Prostate gland (tissue), 2 donors: ENCODE results near the gene STARD8. TPM values are rescaled to one million over a fixed set of nuclear protein-coding genes. Genes with fewer than 3 reads are reported as not detected.

ENCODE experiments used
- DNase-seq: peaks from one replicate; pipeline ENCODE4 v3.0.0-alpha.2; 2019; ENCODE audit warnings: low spot score
- H3K27ac ChIP-seq, 2 donors: fragments of 200-600 bp; sonication (generic); 2 replicates each; pipeline ENCODE4 v1.5.1; 2017 to 2019
- H3K27me3 ChIP-seq: fragments of 200-600 bp; sonication (generic); replicated peaks from 2 replicates; pipeline ENCODE4 v1.5.1; 2019; ENCODE audit not compliant: insufficient read depth
- H3K36me3 ChIP-seq, 2 donors: fragments of 200-600 bp; sonication (generic); 1 replicate in 1 of 2; 2 replicates in 1 of 2; pipeline versions ENCODE4 v1.5.1 to v1.8.1; 2017 to 2019
- H3K4me1 ChIP-seq: fragments of 200-600 bp; sonication (generic); replicated peaks from 2 replicates; pipeline ENCODE4 v1.5.1; 2019
- H3K4me3 ChIP-seq, 2 donors: fragments of 200-600 bp; sonication (generic); 2 replicates each; pipeline ENCODE4 v1.5.1; 2017 to 2019
- H3K9me3 ChIP-seq: fragments of 200-600 bp; sonication (generic); 2 replicates; pipeline ENCODE4 v1.5.1; 2017
- POLR2A ChIP-seq: fragments of 450-650 bp; IDR thresholded peaks from one replicate; pipeline ENCODE4 v1.6.1; 2016; ENCODE audit warnings: antibody characterized with exemption, mild to moderate bottlenecking
- POLR2AphosphoS5 ChIP-seq: sonication (generic); formaldehyde crosslinking; IDR thresholded peaks from one replicate; pipeline ENCODE4 v1.6.1; 2017; ENCODE audit warnings: antibody characterized with exemption
- WGBS: methylation state at CpG from one replicate; pipeline ENCODE4 v1.1.5; 2018; 5-methylcytosine and 5-hydroxymethylcytosine counted together
- intact Hi-C: fragments of 100-400 bp; cut with DNase I; formaldehyde crosslinking; loops from one replicate; pipeline ENCODE4 v1.14.2; 2022
- total RNA-seq, 2 donors: library from RNA; depleted of rRNA; stranded (reverse); fragments of >200 nt; gene quantifications; one replicate each; pipeline ENCODE4 v1.1.0, GENCODE V29; 2016
- TF ChIP-seq, protein P1 (sequence below), 4 experiments: fragments of 200-600 bp in 2 of 4; fragments of 450-650 bp in 2 of 4; sonication (generic) in 2 of 4; IDR thresholded peaks; 1 replicate in 3 of 4; 2 replicates in 1 of 4; pipeline ENCODE4 v1.5.1; 2016 to 2019; ENCODE audit warnings: antibody characterized with exemption in 4 of 4, mild to moderate bottlenecking in 2 of 4, moderate library complexity in 2 of 4

STARD8 gene
- total RNA-seq, 2 donors from 2014 or later: 5.6 to 14.3 TPM

DNA sequence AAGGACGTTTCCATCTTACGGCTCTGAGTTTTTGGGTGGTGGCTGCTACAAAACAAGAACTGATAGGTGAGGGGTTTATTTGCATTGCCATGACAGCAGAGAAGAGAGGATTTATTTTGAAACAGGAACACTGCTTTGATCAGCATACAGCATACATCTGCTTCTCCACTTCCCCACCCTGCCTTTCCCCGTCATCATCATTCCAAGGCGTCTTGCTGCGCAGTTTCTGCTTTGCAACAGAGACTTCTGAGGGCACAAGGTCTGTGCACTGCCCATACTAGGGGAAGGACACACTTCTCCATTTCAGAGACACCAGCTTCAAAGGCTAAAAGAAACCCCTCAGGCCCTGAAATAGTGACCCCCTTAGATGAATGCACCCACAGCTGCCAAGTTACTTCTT is 19.1 kb downstream of the STARD8 start:
- 85% methylated on average over 5 of the region's 5 CpGs for WGBS
- no peaks in the 10 kb centered on the region for H3K36me3 ChIP-seq
- no peaks in the 10 kb centered on the region for H3K27me3 ChIP-seq
- TF ChIP-seq POLR2A (no peak), POLR2AphosphoS5 (no peak)
- TF ChIP-seq, protein P1, sequence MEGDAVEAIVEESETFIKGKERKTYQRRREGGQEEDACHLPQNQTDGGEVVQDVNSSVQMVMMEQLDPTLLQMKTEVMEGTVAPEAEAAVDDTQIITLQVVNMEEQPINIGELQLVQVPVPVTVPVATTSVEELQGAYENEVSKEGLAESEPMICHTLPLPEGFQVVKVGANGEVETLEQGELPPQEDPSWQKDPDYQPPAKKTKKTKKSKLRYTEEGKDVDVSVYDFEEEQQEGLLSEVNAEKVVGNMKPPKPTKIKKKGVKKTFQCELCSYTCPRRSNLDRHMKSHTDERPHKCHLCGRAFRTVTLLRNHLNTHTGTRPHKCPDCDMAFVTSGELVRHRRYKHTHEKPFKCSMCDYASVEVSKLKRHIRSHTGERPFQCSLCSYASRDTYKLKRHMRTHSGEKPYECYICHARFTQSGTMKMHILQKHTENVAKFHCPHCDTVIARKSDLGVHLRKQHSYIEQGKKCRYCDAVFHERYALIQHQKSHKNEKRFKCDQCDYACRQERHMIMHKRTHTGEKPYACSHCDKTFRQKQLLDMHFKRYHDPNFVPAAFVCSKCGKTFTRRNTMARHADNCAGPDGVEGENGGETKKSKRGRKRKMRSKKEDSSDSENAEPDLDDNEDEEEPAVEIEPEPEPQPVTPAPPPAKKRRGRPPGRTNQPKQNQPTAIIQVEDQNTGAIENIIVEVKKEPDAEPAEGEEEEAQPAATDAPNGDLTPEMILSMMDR (IDR thresholded peaks at IDR 0.05): no peak
- intact Hi-C loops: no loop called here
- no peaks in the 10 kb centered on the region for H3K9me3 ChIP-seq
- no peak for DNase-seq
- no peak overlapping the region for H3K27ac ChIP-seq
- H3K4me3 ChIP-seq: no peak overlapping the region
- no peaks in the 10 kb centered on the region for H3K4me1 ChIP-seq

GRCh38 chrX:68669094-68669860 is 21.8 kb downstream of the STARD8 start:
- intact Hi-C loops: no loop called here
- Histone ChIP-seq H3K36me3 (no peaks in the 10 kb centered on the region), H3K9me3 (no peaks in the 10 kb centered on the region), H3K4me3 (no peak overlapping the region), H3K27ac (no peak overlapping the region), H3K4me1 (no peaks in the 10 kb centered on the region), H3K27me3 (no peaks in the 10 kb centered on the region)
- no peak for DNase-seq
- TF ChIP-seq POLR2A (no peak), POLR2AphosphoS5 (no peak)
- TF ChIP-seq, protein P1 (IDR thresholded peaks at IDR 0.05): no peak
- 69% methylated on average over 9 of the region's 10 CpGs for WGBS

DNA sequence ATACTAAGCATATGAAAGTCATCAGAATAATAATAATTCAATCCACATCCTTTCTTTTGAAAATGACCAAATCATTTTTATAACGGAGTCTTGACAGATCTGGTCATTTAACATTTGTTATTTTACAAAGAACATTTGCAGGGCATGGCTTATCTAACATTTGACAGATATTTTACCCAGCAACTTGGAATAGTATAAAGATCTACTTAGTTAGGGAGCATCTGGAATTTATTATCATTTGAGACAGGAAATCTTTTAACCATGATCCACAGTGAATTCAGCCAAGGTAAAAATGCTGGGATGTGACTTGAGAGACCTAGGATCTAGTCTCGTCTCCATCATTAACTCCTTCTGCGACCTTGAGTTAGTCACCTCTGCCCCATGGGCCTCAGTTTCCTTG is 22.4 kb downstream of the STARD8 start:
- H3K27me3 ChIP-seq: no peaks in the 10 kb centered on the region
- no peak overlapping the region for H3K27ac ChIP-seq
- no peaks in the 10 kb centered on the region for H3K9me3 ChIP-seq
- no peak for DNase-seq
- H3K4me1 ChIP-seq: no peaks in the 10 kb centered on the region
- no peaks in the 10 kb centered on the region for H3K36me3 ChIP-seq
- WGBS: 74% methylated on average over 3 of the region's 3 CpGs
- TF ChIP-seq, protein P1 (IDR thresholded peaks at IDR 0.05): no peak
- TF ChIP-seq POLR2A: no peak
- no peak for TF ChIP-seq POLR2AphosphoS5
- H3K4me3 ChIP-seq: no peak overlapping the region
- intact Hi-C loops: no loop called here

- H3K4me1 ChIP-seq: no peaks in the 10 kb centered on the region
- H3K36me3 ChIP-seq: no peaks in the 10 kb centered on the region
- no peak for DNase-seq
- H3K4me3 ChIP-seq: no peak overlapping the region
- TF ChIP-seq POLR2A: no peak
- no peak for TF ChIP-seq POLR2AphosphoS5
- TF ChIP-seq, protein P1 (IDR thresholded peaks at IDR 0.05): no peak
- intact Hi-C loops: no loop called here
- no peak overlapping the region for H3K27ac ChIP-seq
- H3K27me3 ChIP-seq: no peaks in the 10 kb centered on the region
- H3K9me3 ChIP-seq: no peaks in the 10 kb centered on the region
These were observed 23.8 kb downstream of the STARD8 start for GRCh38 chrX:68671221-68671620.
